WTC11 (cell line): Measurements from ENCODE around the gene RAB22A. TPM values are rescaled to one million over a fixed set of nuclear protein-coding genes. Genes with fewer than 3 reads are reported as not detected.
A peak's percentile ranks its signal among the peaks of the same experiment; 100 is the strongest.

Experiments
- ATAC-seq: fragments of 200-7000 bp; cut with Tn5 transposase; 2 replicates; pipeline ENCODE4 v1.10.0; 2021; ENCODE audit warnings: mild to moderate bottlenecking, moderate library complexity
- Bru-seq: library from RNA; stranded (reverse); fragments of 400-500 nt; gene quantifications from one replicate; lab custom pipeline; 2021; lab: Mats Ljungman, UMichigan
- CTCF ChIA-PET: fragments of 300-600 bp; sonication (Branson Sonifier 250); formaldehyde crosslinking; loops from one replicate; lab custom pipeline; 2021; ENCODE audit warnings: antibody characterized with exemption; lab: Charles Lee
- POLR2A ChIA-PET: fragments of 350-600 bp; sonication (Branson Sonifier 250); formaldehyde crosslinking; loops from one replicate; lab custom pipeline; 2021; ENCODE audit warnings: antibody characterized with exemption; lab: Charles Lee
- DNase-seq: peaks from one replicate; pipeline ENCODE4 v3.0.0; 2021; ENCODE audit warnings: low spot score
- H3K27ac Mint-ChIP-seq: 2 replicates; pipeline ENCODE4 v1.8.0; 2021; ENCODE audit warnings: mixed read lengths
- H3K27me3 Mint-ChIP-seq: 2 replicates; pipeline ENCODE4 v1.8.0; 2021; ENCODE audit warnings: low read depth, mild to moderate bottlenecking, moderate library complexity, mixed read lengths
- H3K36me3 Mint-ChIP-seq: 2 replicates; pipeline ENCODE4 v1.8.0; 2021; ENCODE audit warnings: mixed read lengths
- H3K4me1 Mint-ChIP-seq: 2 replicates; pipeline ENCODE4 v1.8.0; 2022; ENCODE audit warnings: mixed read lengths
- H3K4me3 Mint-ChIP-seq: 2 replicates; pipeline ENCODE4 v1.8.0; 2021; ENCODE audit warnings: mild to moderate bottlenecking, moderate library complexity, mixed read lengths
- H3K9me3 Mint-ChIP-seq: 2 replicates; pipeline ENCODE4 v1.8.0; 2021; ENCODE audit warnings: mixed read lengths
- AR ChIP-seq: fragments of 250-450 bp; sonication (Bioruptor Pico); IDR thresholded peaks from 2 replicates; pipeline ENCODE4 v1.9.0; 2021; ENCODE audit warnings: mild to moderate bottlenecking
- ARID4B ChIP-seq: sonication (generic); formaldehyde crosslinking; IDR thresholded peaks from 2 replicates; pipeline ENCODE4 v1.8.0; 2023; ENCODE audit warnings: missing genetic modification reagents, mild to moderate bottlenecking, borderline replicate concordance
- CBFB ChIP-seq: sonication (generic); formaldehyde crosslinking; IDR thresholded peaks from 2 replicates; pipeline ENCODE4 v1.8.1; 2022; ENCODE audit warnings: mild to moderate bottlenecking, low read depth, missing genetic modification reagents
- CREM ChIP-seq: sonication (generic); formaldehyde crosslinking; IDR thresholded peaks from 2 replicates; pipeline ENCODE4 v1.8.1; 2022; ENCODE audit warnings: mild to moderate bottlenecking, missing genetic modification reagents, moderate library complexity
- FOXP1 ChIP-seq: sonication (generic); formaldehyde crosslinking; IDR thresholded peaks from 2 replicates; pipeline ENCODE4 v1.8.0; 2022; ENCODE audit warnings: missing genetic modification reagents, mild to moderate bottlenecking, moderate library complexity, borderline replicate concordance
- GABPB1 ChIP-seq: sonication (generic); formaldehyde crosslinking; IDR thresholded peaks from 2 replicates; pipeline ENCODE4 v1.8.1; 2023; ENCODE audit warnings: mild to moderate bottlenecking, missing genetic modification reagents
- GTF2I ChIP-seq: fragments of 250-450 bp; sonication (Bioruptor Pico); conservative IDR thresholded peaks from 2 replicates; pipeline ENCODE4 v1.4.0; 2021; ENCODE audit warnings: mild to moderate bottlenecking
- MYBL2 ChIP-seq: sonication (generic); formaldehyde crosslinking; IDR thresholded peaks from 2 replicates; pipeline ENCODE4 v1.8.1; 2023; ENCODE audit warnings: mild to moderate bottlenecking, moderate library complexity, missing genetic modification reagents
- RELA ChIP-seq: sonication (generic); formaldehyde crosslinking; IDR thresholded peaks from 2 replicates; pipeline ENCODE4 v1.8.1; 2022; ENCODE audit warnings: missing genetic modification reagents, mild to moderate bottlenecking, borderline replicate concordance
- SP1 ChIP-seq: sonication (generic); formaldehyde crosslinking; conservative IDR thresholded peaks from 2 replicates; pipeline ENCODE4 v1.8.1; 2022; ENCODE audit warnings: missing genetic modification reagents
- STAT6 ChIP-seq: sonication (generic); formaldehyde crosslinking; conservative IDR thresholded peaks from 2 replicates; pipeline ENCODE4 v1.8.1; 2023; ENCODE audit warnings: mild to moderate bottlenecking, low read depth, missing genetic modification reagents, moderate library complexity
- USF2 ChIP-seq: sonication (generic); formaldehyde crosslinking; IDR thresholded peaks from 2 replicates; pipeline ENCODE4 v1.8.1; 2023; ENCODE audit warnings: mild to moderate bottlenecking, missing genetic modification reagents, moderate library complexity
- ZBTB43 ChIP-seq: sonication (generic); formaldehyde crosslinking; IDR thresholded peaks from 2 replicates; pipeline ENCODE4 v1.8.1; 2023; ENCODE audit warnings: mild to moderate bottlenecking, missing genetic modification reagents
- ZNF416 ChIP-seq: fragments of 250-450 bp; sonication (Bioruptor Pico); IDR thresholded peaks from 2 replicates; pipeline ENCODE4 v1.9.0; 2021; ENCODE audit warnings: mild to moderate bottlenecking, inconsistent platforms
- ZNF532 ChIP-seq: fragments of 250-450 bp; sonication (Bioruptor Pico); IDR thresholded peaks from 2 replicates; pipeline ENCODE4 v1.9.0; 2021; ENCODE audit warnings: mild to moderate bottlenecking, borderline replicate concordance
- long read RNA-seq, 3 experiments: library from RNA in 1 of 3; library from capped mRNA in 1 of 3; library from polyadenylated mRNA in 1 of 3; unstranded in 2 of 3; stranded (forward) in 1 of 3; transcript quantifications; one replicate each; pipeline ENCODE4 v2.0.0, GENCODE V29; 2021
- total RNA-seq: library from RNA; stranded (reverse); gene quantifications from 3 replicates; pipeline ENCODE4 v1.2.3, GENCODE V29; 2021

RAB22A gene
- 5.7 to 6.6 TPM (median 6.0 TPM) in 3 replicates for total RNA-seq
- Bru-seq, nascent RNA: percentile 72 among the genes with signal in this experiment
- long read RNA-seq, experiment 1, full-length matches to known transcripts: 42 of 63 reads
- long read RNA-seq, experiment 1, partial matches to known transcripts: 9 of 63 reads
- long read RNA-seq, experiment 1, other reads (novel, unspliced or antisense): 12 of 63 reads
- long read RNA-seq, experiment 2, full-length matches to known transcripts: 13 of 20 reads
- long read RNA-seq, experiment 2, partial matches to known transcripts: 2 of 20 reads
- long read RNA-seq, experiment 2, other reads (novel, unspliced or antisense): 5 of 20 reads
- long read RNA-seq, experiment 3, partial matches to known transcripts: 1 of 1 reads
- long read RNA-seq, experiment 3, other reads (novel, unspliced or antisense): 0 of 1 reads

GRCh38 chr20:58309591-58310290 is at the start of gene RAB22A:
TSS of gene RAB22A (plus strand) at chr20:58309715. CDS start at chr20:58309977, 262 bp downstream.
- DNase-seq (peak; percentile 73), ATAC-seq (peak; percentile 76)
- no peaks in the 10 kb centered on the region for H3K9me3 Mint-ChIP-seq
- H3K27me3 Mint-ChIP-seq: no peaks in the 10 kb centered on the region
- H3K4me1 Mint-ChIP-seq: peaks cover 15% of the 10 kb centered on the region
- H3K4me3 Mint-ChIP-seq: peak within 1 kb of the TSS; percentile 85
- peak within 1 kb of the TSS; percentile 32; the same call in 1 of the 2 replicates for H3K27ac Mint-ChIP-seq
- CTCF ChIA-PET: interaction anchor here (0.8 to 1.2 kb wide), 5 partner anchors 50 to 138 kb away, joined by 3 to 4 read pairs (median 3); no protein-coding TSS in a partner anchor
- POLR2A ChIA-PET: interaction anchor here (0.6 kb wide), 2 partner anchors 79 to 1807 kb away, joined by 3 read pairs; partner anchors contain the start of gene VAPB
- peaks cover 15% of the 10 kb centered on the region for H3K36me3 Mint-ChIP-seq
- TF ChIP-seq GTF2I (no peak), ARID4B (CRISPR knock-in tag) (no peak), RELA (CRISPR knock-in tag) (0 out of 2 replicates have a peak, but pooled peaks have one; percentile 35), ZNF416 (peak; percentile 67; the same call in 1 of the 2 replicates), FOXP1 (peak; percentile 65), STAT6 (CRISPR knock-in tag) (no peak), ZNF532 (CRISPR knock-in tag) (no peak), GABPB1 (CRISPR knock-in tag) (no peak), ZBTB43 (CRISPR knock-in tag) (no peak), MYBL2 (CRISPR knock-in tag) (no peak), CBFB (CRISPR knock-in tag) (peak; percentile 49; the same call in 1 of the 2 replicates), SP1 (CRISPR knock-in tag) (peak; percentile 87), AR (no peak), CREM (no peak), USF2 (CRISPR knock-in tag) (peak; percentile 94)
